Bronchial epithelial cell (primary cell): ENCODE results near the gene ZNF516. TPM values are rescaled to one million over a fixed set of nuclear protein-coding genes. Genes with fewer than 3 reads are reported as not detected.
A peak's percentile ranks its signal among the peaks of the same experiment; 100 is the strongest.

ENCODE experiments used
- DNase-seq: peaks from one replicate; pipeline ENCODE4 v3.0.0-alpha.2; 2010; ENCODE audit warnings: low read depth
- FAIRE-seq: peaks from 2 replicates; lab custom pipeline; 2011; peaks lifted over from hg19 to GRCh38; lab: Jason Lieb, UNC
- H3K27me3 ChIP-seq: 2 replicates; pipeline ENCODE4 v1.5.1; 2011; ENCODE audit warnings: low read length; ENCODE audit not compliant: control insufficient read depth, insufficient read depth
- H3K36me3 ChIP-seq: 2 replicates; pipeline ENCODE4 v1.5.1; 2011; ENCODE audit warnings: low read length; ENCODE audit not compliant: control insufficient read depth, insufficient read depth
- H3K4me3 ChIP-seq: 2 replicates; pipeline ENCODE4 v1.5.1; 2011; ENCODE audit warnings: mild to moderate bottlenecking, low read depth, low read length, control low read depth
- total RNA-seq: library from RNA; depleted of rRNA; stranded (reverse); fragments of >200 nt; gene quantifications from 2 replicates; pipeline ENCODE4 v1.2.1, GENCODE V29; 2014
- TF ChIP-seq, protein P1 (sequence below): IDR thresholded peaks from 2 replicates; pipeline ENCODE4 v1.5.1; 2011; ENCODE audit warnings: mild to moderate bottlenecking, moderate library complexity, low read length, control low read depth, inconsistent platforms; ENCODE audit not compliant: insufficient read depth, severe bottlenecking

The ZNF516 gene
- total RNA-seq, 1 donor from 2014 or later, result 16.6 TPM

DNA sequence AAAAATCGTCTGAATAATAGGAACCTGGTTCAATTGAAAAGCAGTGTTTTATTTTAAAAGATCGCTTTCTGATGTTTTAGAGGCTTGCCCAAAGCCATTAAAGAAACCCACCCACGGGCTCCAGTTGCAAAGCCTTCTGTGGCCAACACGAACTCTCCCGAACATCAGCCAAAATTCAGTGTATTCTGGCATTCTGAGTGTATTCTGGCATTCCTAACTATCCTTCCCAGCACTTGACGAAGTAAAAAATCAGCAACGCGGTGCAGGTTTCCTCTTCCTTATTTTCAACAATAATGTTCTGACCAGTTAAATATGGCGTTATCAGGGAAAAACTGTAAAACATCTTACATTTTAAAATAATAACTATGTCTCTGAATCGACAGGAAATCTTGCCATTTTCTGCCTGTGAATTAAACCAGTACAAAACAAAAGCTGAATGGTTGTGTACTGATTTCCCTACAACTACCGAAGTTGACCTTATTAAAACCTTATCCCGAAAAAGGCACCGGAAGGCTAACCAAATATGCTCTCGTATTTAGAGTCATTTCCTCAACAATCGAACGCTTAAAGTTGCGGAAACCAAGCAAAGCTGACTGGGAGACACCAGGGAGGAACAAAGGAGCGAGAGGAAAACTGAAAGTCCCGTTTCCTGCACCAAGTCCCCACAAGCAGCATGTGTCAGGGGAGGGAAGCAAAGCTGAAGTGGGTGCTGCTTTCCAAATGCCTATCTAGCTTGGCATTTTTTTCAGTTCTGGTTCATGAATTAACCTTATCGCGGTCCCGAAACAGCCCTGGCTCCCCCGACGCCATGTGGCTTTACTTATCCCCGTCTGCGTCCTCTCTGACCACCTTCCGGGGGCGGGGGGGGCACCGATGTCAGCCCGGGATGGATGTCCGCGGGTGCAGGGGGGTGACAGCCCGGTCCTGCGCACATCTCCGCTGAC, 44.3 kb downstream of the ZNF516 start:
- Histone ChIP-seq H3K4me3 (peak overlapping the region; percentile 35), H3K27me3 (no peaks in the 10 kb centered on the region), H3K36me3 (no peaks in the 10 kb centered on the region)
- TF ChIP-seq, protein P1, sequence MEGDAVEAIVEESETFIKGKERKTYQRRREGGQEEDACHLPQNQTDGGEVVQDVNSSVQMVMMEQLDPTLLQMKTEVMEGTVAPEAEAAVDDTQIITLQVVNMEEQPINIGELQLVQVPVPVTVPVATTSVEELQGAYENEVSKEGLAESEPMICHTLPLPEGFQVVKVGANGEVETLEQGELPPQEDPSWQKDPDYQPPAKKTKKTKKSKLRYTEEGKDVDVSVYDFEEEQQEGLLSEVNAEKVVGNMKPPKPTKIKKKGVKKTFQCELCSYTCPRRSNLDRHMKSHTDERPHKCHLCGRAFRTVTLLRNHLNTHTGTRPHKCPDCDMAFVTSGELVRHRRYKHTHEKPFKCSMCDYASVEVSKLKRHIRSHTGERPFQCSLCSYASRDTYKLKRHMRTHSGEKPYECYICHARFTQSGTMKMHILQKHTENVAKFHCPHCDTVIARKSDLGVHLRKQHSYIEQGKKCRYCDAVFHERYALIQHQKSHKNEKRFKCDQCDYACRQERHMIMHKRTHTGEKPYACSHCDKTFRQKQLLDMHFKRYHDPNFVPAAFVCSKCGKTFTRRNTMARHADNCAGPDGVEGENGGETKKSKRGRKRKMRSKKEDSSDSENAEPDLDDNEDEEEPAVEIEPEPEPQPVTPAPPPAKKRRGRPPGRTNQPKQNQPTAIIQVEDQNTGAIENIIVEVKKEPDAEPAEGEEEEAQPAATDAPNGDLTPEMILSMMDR, result no peak
- FAIRE-seq (peak; percentile 36), DNase-seq (peak; percentile 63)

DNA sequence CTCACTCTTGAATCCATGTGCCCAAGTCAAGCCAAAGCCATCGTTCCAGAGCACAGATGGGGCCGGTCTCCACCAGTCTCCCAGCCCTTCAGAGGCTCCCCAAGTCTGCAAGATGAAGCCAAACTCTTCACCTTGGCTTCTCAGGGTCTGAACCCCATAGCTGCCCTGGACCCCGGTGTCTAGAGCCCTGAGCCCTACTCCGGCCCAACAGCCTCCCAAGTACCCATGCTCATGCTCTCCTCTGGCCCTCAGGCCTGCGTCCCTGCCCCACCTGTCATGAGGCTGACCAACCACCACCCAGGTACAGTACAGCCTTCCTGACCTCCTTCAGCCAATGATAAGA, 46.0 kb downstream of the ZNF516 start:
- TF ChIP-seq, protein P1, result no peak
- Histone ChIP-seq H3K4me3 (no peak overlapping the region), H3K27me3 (no peaks in the 10 kb centered on the region), H3K36me3 (no peaks in the 10 kb centered on the region)
- DNase-seq, result no peak
- FAIRE-seq, result no peak

DNA sequence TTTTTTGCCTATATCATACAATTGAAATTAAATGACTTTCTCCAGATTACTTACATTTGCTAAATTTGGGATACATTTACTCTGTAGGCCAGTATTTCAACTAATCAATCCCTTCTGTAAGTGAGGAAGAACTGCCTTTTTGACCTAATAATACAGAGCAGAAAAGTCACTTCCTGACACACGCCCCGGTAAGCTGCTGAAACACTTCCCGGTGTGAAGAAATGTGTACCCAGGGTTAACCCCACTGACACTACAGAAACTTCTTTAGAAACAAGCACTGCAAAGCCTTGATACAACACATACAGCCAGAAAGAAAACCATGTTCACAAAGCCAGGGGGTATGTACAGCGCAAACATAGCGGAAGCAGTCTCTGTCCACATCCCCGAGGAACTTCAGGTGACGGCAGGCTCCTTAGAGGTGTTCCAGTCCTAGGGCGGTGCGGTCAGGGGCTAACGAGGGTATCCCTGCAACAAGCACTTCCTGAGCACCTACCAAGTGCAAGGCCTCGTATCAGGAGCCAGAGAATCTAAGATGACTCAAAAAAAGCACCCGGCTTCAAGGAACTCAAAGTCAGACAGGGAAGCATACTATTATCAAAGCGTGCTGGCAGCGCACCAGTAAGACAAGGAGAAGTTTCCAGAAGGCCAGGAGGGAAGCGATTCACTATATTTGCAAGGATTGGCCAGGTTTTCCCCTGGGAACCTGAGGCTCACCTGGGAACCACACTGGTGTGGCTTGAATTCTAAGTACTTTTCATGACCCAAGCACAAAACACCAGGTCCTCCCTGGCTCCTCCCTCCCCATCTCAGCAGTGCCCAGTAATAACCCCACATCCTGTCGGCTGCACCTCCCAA, 46.6 kb downstream of the ZNF516 start:
- H3K27me3 ChIP-seq, result no peaks in the 10 kb centered on the region
- H3K4me3 ChIP-seq, result no peak overlapping the region
- TF ChIP-seq, protein P1, result no peak
- no peaks in the 10 kb centered on the region for H3K36me3 ChIP-seq
- peak; percentile 25 for DNase-seq
- no peak for FAIRE-seq

DNA sequence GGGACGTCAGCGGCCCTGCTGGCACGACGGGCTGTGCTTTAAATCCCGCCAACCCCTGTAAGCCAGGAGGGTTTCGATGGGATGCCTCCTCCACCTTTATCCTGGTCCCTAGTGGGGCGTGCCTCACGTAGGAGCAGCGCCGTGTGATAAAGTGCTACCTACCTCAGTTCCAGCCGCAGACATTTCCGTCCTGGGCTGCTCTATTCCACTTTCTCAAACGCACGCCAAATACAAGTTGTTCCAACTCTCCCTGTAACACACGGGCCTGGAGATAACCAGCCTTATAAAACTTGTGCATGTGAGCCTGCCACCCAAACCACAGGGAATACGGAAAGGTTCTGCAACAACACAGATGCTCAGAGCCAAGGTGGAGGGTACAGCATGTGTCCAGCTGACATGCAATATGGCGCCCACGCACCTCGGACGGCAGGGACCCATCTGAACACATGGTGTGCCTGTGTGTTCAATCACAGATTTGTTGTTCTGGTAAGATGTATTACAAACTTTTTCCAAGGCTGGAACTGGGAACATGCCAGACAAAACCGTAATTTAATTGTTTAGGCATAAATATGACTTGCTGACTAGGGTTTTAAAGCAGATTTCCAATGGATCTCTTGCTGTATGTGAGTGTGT, 47.7 kb downstream of the ZNF516 start:
- Histone ChIP-seq H3K36me3 (peaks cover 3% of the 10 kb centered on the region), H3K4me3 (no peak overlapping the region), H3K27me3 (no peaks in the 10 kb centered on the region)
- DNase-seq, result no peak
- TF ChIP-seq, protein P1, result no peak
- FAIRE-seq, result no peak

DNA sequence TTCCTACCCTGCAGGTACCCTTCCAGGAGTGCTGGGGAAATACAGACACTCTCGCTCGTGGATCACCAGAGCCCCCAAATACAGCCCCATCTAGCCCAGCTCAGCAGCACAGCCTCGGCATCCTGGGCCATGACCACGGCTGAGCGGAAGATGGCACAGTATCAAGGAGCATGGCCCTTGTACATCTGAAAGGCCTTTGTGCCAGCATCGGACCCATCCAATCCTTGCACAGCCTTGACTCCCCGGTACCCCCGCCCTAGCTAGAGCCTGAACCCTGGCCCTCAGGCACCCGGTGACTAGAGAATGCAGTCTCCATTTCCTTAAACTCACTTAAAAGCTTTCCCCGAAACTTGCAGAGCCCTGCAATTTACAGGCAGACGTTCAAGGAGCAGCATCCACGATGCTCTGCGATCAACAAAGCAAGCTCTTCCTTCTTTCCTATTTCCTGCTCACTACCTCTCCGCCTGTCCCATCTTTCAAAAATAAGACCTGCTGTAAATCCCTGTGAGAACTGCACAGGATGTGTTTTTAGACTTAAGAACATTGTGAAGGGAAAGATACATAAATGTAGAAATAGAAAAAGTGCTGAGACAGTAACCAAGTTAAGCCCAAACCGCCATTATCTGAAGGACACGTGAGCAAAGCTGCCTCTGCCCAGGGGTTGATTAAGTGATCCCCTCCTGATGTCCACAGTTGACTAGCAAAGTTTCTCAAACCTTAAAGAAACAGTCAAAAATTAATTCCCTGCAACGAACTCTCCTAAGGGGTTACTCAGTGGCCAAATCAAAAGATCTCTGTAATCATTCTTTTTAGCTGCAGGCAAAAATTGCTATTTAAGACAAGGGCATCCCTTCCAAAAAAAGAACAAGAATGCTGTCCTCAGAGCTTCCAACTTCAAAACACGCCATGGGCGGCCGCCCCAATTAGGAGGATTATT, 48.5 kb downstream of the ZNF516 start:
- Histone ChIP-seq H3K4me3 (no peak overlapping the region), H3K27me3 (no peaks in the 10 kb centered on the region), H3K36me3 (peaks cover 8% of the 10 kb centered on the region)
- DNase-seq (no peak), FAIRE-seq (no peak)
- TF ChIP-seq, protein P1, result no peak
